Activated T-helper 1 cell treated with Interleukin-2 at 50 U/mL for 16 hours (primary cell): Measurements from ENCODE around the gene CCDC148.
"Not testable (repeated sequence)": the region's sequence is repeated elsewhere in the genome, so short reads cannot be mapped to it uniquely, and the experiment has no call there.

ENCODE experiments used
- DNase-seq: peaks from one replicate; pipeline ENCODE4 v3.0.0-alpha.2; 2020; ENCODE audit warnings: low read depth

The CCDC148 gene

GRCh38 chr2:158291544-158292180, 164.9 kb downstream of the CCDC148 start:
- DNase-seq = no peak

GRCh38 chr2:158290225-158290624, 166.3 kb downstream of the CCDC148 start:
- no peak for DNase-seq

GRCh38 chr2:158276619-158277471, 179.7 kb downstream of the CCDC148 start:
- no peak for DNase-seq

- DNase-seq = no peak
Observed at GRCh38 chr2:158273791-158274190, 182.8 kb downstream of the CCDC148 start.

- no peak for DNase-seq
Observed at GRCh38 chr2:158270536-158270935, 186.0 kb downstream of the CCDC148 start.

GRCh38 chr2:158269143-158269542, 187.4 kb downstream of the CCDC148 start:
- DNase-seq = no peak

- no peak for DNase-seq
Observed at GRCh38 chr2:158266111-158266510, 190.4 kb downstream of the CCDC148 start.

- no peak for DNase-seq
Observed at GRCh38 chr2:158255257-158255656, 201.3 kb downstream of the CCDC148 start.

- no peak for DNase-seq
Observed at GRCh38 chr2:158253170-158253569, 203.4 kb downstream of the CCDC148 start.

- DNase-seq = no peak
Observed at GRCh38 chr2:158251356-158251755, 205.2 kb downstream of the CCDC148 start.

- no peak for DNase-seq
Observed at GRCh38 chr2:158243392-158243791, 213.2 kb downstream of the CCDC148 start.

- DNase-seq = no peak
Observed at GRCh38 chr2:158242280-158242679, 214.3 kb downstream of the CCDC148 start.

- no peak for DNase-seq
Observed at GRCh38 chr2:158240975-158241374, 215.6 kb downstream of the CCDC148 start.

- no peak for DNase-seq
Observed at GRCh38 chr2:158239271-158239670, 217.3 kb downstream of the CCDC148 start.

- DNase-seq = no peak
Observed at GRCh38 chr2:158234497-158234896, 222.1 kb downstream of the CCDC148 start.

GRCh38 chr2:158232476-158232875, 224.1 kb downstream of the CCDC148 start:
- DNase-seq = no peak

GRCh38 chr2:158228943-158229508, 227.5 kb downstream of the CCDC148 start:
- no peak for DNase-seq

- DNase-seq = not testable (repeated sequence)
Observed at GRCh38 chr2:158223066-158223465, 233.5 kb downstream of the CCDC148 start.

- DNase-seq = no peak
Observed at GRCh38 chr2:158221063-158222020, 235.2 kb downstream of the CCDC148 start.

- DNase-seq = no peak
Observed at GRCh38 chr2:158217593-158217992, 239.0 kb downstream of the CCDC148 start.

- DNase-seq = no peak
Observed at GRCh38 chr2:158214431-158214830, 242.1 kb downstream of the CCDC148 start.

GRCh38 chr2:158213773-158214172, 242.8 kb downstream of the CCDC148 start:
- DNase-seq = no peak
